GM23248 (cell line): ENCODE data around the gene YPEL4. TPM values are rescaled to one million over a fixed set of nuclear protein-coding genes. Genes with fewer than 3 reads are reported as not detected.

Experiments used
- DNase-seq: peaks from one replicate; pipeline ENCODE4 v3.0.0-alpha.2; 2015
- H2AFZ ChIP-seq: fragments of 200-600 bp; sonication (generic); 2 replicates; pipeline ENCODE4 v1.6.1; 2016; ENCODE audit warnings: antibody characterized with exemption
- H3F3A ChIP-seq: fragments of 200-600 bp; sonication (generic); 2 replicates; pipeline ENCODE4 v1.6.1; 2016; ENCODE audit warnings: mild to moderate bottlenecking, antibody characterized with exemption, mixed run types; ENCODE audit not compliant: insufficient read depth
- H3K27ac ChIP-seq: fragments of 200-600 bp; sonication (generic); 2 replicates; pipeline ENCODE4 v1.5.1; 2016; ENCODE audit warnings: mild to moderate bottlenecking
- H3K27me3 ChIP-seq: fragments of 200-600 bp; sonication (generic); replicated peaks from 2 replicates; pipeline ENCODE4 v1.6.1; 2016; ENCODE audit warnings: mild to moderate bottlenecking; ENCODE audit not compliant: insufficient read depth
- H3K36me3 ChIP-seq: fragments of 200-600 bp; sonication (generic); 2 replicates; pipeline ENCODE4 v1.6.1; 2016; ENCODE audit warnings: low read depth, mild to moderate bottlenecking
- H3K4me1 ChIP-seq: fragments of 200-600 bp; sonication (generic); 2 replicates; pipeline ENCODE4 v1.6.1; 2016; ENCODE audit warnings: mild to moderate bottlenecking; ENCODE audit not compliant: insufficient read depth
- H3K4me2 ChIP-seq: fragments of 200-600 bp; sonication (generic); one replicate; pipeline ENCODE4 v1.6.1; 2016; ENCODE audit warnings: mild to moderate bottlenecking; ENCODE audit not compliant: unreplicated experiment
- H3K4me3 ChIP-seq: fragments of 200-600 bp; sonication (generic); 2 replicates; pipeline ENCODE4 v1.5.1; 2016; ENCODE audit warnings: mild to moderate bottlenecking
- H3K79me2 ChIP-seq: fragments of 200-600 bp; sonication (generic); 2 replicates; pipeline ENCODE4 v1.6.1; 2016; ENCODE audit warnings: mild to moderate bottlenecking; ENCODE audit not compliant: insufficient read depth
- H3K9ac ChIP-seq: fragments of 200-600 bp; sonication (generic); 2 replicates; pipeline ENCODE4 v1.6.1; 2016; ENCODE audit warnings: mild to moderate bottlenecking
- H3K9me2 ChIP-seq: fragments of 200-600 bp; sonication (generic); 2 replicates; pipeline ENCODE4 v1.6.1; 2016; ENCODE audit warnings: mixed run types, mild to moderate bottlenecking, moderate library complexity; ENCODE audit not compliant: insufficient read depth
- H3K9me3 ChIP-seq: fragments of 200-600 bp; sonication (generic); one replicate; pipeline ENCODE4 v1.6.1; 2017; ENCODE audit warnings: low read depth
- H4K20me1 ChIP-seq: fragments of 200-600 bp; sonication (generic); 2 replicates; pipeline ENCODE4 v1.6.0; 2016; ENCODE audit not compliant: insufficient read depth
- EZH2 ChIP-seq: fragments of 200-600 bp; sonication (generic); IDR thresholded peaks from 2 replicates; pipeline ENCODE4 v1.6.1; 2018; ENCODE audit warnings: antibody characterized with exemption, mild to moderate bottlenecking; ENCODE audit not compliant: insufficient read depth, poor library complexity, severe bottlenecking
- EZH2phosphoT487 ChIP-seq: fragments of 200-600 bp; sonication (generic); IDR thresholded peaks from 2 replicates; pipeline ENCODE4 v1.6.1; 2018; ENCODE audit warnings: antibody characterized with exemption, moderate library complexity, mild to moderate bottlenecking, low read depth; ENCODE audit not compliant: insufficient read depth
- WGBS, 2 experiments: methylation state at CpG; one replicate each; pipeline ENCODE4 v1.1.6; 2015 to 2017; ENCODE audit warnings: low lambda C conversion rate in 2 of 2, low coverage in 1 of 2; ENCODE audit errors: missing lambda C conversion rate in 2 of 2; 5-methylcytosine and 5-hydroxymethylcytosine counted together
- in situ Hi-C: fragments of 300-500 bp; cut with MboI; formaldehyde crosslinking; loops from 2 replicates; pipeline ENCODE4 v1.15.0; 2020
- polyA plus RNA-seq: library from polyadenylated mRNA; unstranded; fragments of >200 nt; fragmentation: Nextera tagmentation; extraction: Ambion mirVana; gene quantifications from 2 replicates; pipeline ENCODE4 v1.2.1, GENCODE V29; 2016
- total RNA-seq: library from RNA; depleted of rRNA; stranded (reverse); fragments of >200 nt; shearing (Covaris generic); gene quantifications from 2 replicates; pipeline ENCODE4 v1.2.3, GENCODE V29; 2014

The YPEL4 gene
- total and polyA plus RNA-seq, 2 experiments from 2014 or later: 0.49 to 1.7 TPM

- Histone ChIP-seq H3K27ac (no peak overlapping the region), H3K9me3 (no peaks in the 10 kb centered on the region), H3K36me3 (no peaks in the 10 kb centered on the region; the same call in 1 of the 2 replicates), H3K27me3 (no peaks in the 10 kb centered on the region), H3K9ac (no peak overlapping the region), H3K4me1 (no peaks in the 10 kb centered on the region), H2AFZ (no peak overlapping the region), H3K4me2 (no peak overlapping the region), H3K79me2 (no peaks in the 10 kb centered on the region), H3F3A (no peaks in the 10 kb centered on the region), H3K9me2 (no peaks in the 10 kb centered on the region), H3K4me3 (no peak overlapping the region), H4K20me1 (no peaks in the 10 kb centered on the region)
- 62 to 67% methylated on average over 2 of the region's 2 CpGs for WGBS, 2 experiments
- no peak for TF ChIP-seq EZH2phosphoT487
- TF ChIP-seq EZH2: no peak
- in situ Hi-C loops: no loop called here
- DNase-seq: no peak
Measured at GRCh38 chr11:57624864-57625263, 24.8 kb downstream of the YPEL4 start.

DNA sequence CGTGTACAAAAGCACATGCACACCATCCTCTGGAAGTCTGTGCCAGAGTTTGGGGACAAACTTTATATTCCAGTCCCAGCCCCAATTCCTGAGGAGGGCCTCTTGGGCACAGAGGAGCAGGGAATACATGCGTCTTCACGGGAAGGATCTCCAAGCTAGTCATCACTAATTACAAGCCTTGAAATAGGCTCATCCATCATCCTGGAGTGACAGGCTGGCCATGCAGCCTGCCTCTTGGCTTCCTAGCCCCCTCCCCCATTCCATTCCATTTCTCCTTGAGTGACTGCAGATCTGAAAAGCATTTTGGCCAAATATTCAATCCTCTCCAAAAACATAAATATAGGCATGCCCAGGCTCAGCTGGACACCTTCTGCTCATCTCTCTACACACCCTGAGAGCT is 27.4 kb downstream of the YPEL4 start:
- WGBS, 2 experiments: 39 to 41% methylated on average over 3 of the region's 3 CpGs
- no peak for DNase-seq
- no peak overlapping the region for H3K4me3 ChIP-seq
- no peaks in the 10 kb centered on the region for H3F3A ChIP-seq
- H3K27me3 ChIP-seq: no peaks in the 10 kb centered on the region
- no peak overlapping the region for H2AFZ ChIP-seq
- in situ Hi-C loops: no loop called here
- no peak overlapping the region for H3K27ac ChIP-seq
- H3K36me3 ChIP-seq: no peaks in the 10 kb centered on the region; the same call in 1 of the 2 replicates
- no peaks in the 10 kb centered on the region for H3K9me2 ChIP-seq
- no peaks in the 10 kb centered on the region for H3K79me2 ChIP-seq
- H3K4me2 ChIP-seq: no peak overlapping the region
- no peak overlapping the region for H3K9ac ChIP-seq
- no peaks in the 10 kb centered on the region for H3K4me1 ChIP-seq
- no peak for TF ChIP-seq EZH2
- no peak for TF ChIP-seq EZH2phosphoT487
- H3K9me3 ChIP-seq: no peaks in the 10 kb centered on the region
- H4K20me1 ChIP-seq: no peaks in the 10 kb centered on the region

- no peak for TF ChIP-seq EZH2phosphoT487
- no peak for TF ChIP-seq EZH2
- no peaks in the 10 kb centered on the region for H3K4me1 ChIP-seq
- H2AFZ ChIP-seq: no peak overlapping the region
- no peaks in the 10 kb centered on the region for H3K27me3 ChIP-seq
- H3K4me2 ChIP-seq: no peak overlapping the region
- no peak overlapping the region for H3K9ac ChIP-seq
- H4K20me1 ChIP-seq: no peaks in the 10 kb centered on the region
- no peaks in the 10 kb centered on the region for H3K79me2 ChIP-seq
- no peaks in the 10 kb centered on the region for H3F3A ChIP-seq
- no peak overlapping the region for H3K4me3 ChIP-seq
- H3K36me3 ChIP-seq: no peaks in the 10 kb centered on the region; the same call in 1 of the 2 replicates
- H3K9me2 ChIP-seq: no peaks in the 10 kb centered on the region
- in situ Hi-C loops: no loop called here
- no peak for DNase-seq
- H3K9me3 ChIP-seq: no peaks in the 10 kb centered on the region
- no peak overlapping the region for H3K27ac ChIP-seq
Measured at GRCh38 chr11:57620467-57620866, 29.2 kb downstream of the YPEL4 start.

GRCh38 chr11:57619331-57619730 is 30.4 kb downstream of the YPEL4 start:
- Histone ChIP-seq H3K27ac (no peak overlapping the region), H3K79me2 (no peaks in the 10 kb centered on the region), H3K36me3 (no peaks in the 10 kb centered on the region; the same call in 1 of the 2 replicates), H3K4me3 (no peak overlapping the region), H3K9me3 (no peaks in the 10 kb centered on the region), H3F3A (no peaks in the 10 kb centered on the region), H4K20me1 (no peaks in the 10 kb centered on the region), H2AFZ (no peak overlapping the region), H3K9me2 (no peaks in the 10 kb centered on the region), H3K4me1 (no peaks in the 10 kb centered on the region), H3K27me3 (no peaks in the 10 kb centered on the region), H3K9ac (no peak overlapping the region), H3K4me2 (no peak overlapping the region)
- 90 to 92% methylated on average over 2 of the region's 2 CpGs for WGBS, 2 experiments
- in situ Hi-C loops: no loop called here
- no peak for DNase-seq
- TF ChIP-seq EZH2phosphoT487 (no peak), EZH2 (no peak)

GRCh38 chr11:57618438-57618837 is 31.3 kb downstream of the YPEL4 start:
- in situ Hi-C loops: no loop called here
- Histone ChIP-seq H3K27me3 (no peaks in the 10 kb centered on the region), H3K79me2 (no peaks in the 10 kb centered on the region), H3K9me2 (no peaks in the 10 kb centered on the region), H3K4me2 (no peak overlapping the region), H3K27ac (no peak overlapping the region), H3K4me1 (no peaks in the 10 kb centered on the region), H4K20me1 (no peaks in the 10 kb centered on the region), H3K4me3 (no peak overlapping the region), H2AFZ (no peak overlapping the region), H3F3A (no peaks in the 10 kb centered on the region), H3K9ac (no peak overlapping the region), H3K36me3 (no peaks in the 10 kb centered on the region; the same call in 1 of the 2 replicates), H3K9me3 (no peaks in the 10 kb centered on the region)
- no peak for DNase-seq
- TF ChIP-seq EZH2 (no peak), EZH2phosphoT487 (no peak)
- WGBS, 2 experiments: 58 to 66% methylated on average over 2 of the region's 2 CpGs
